BJ (cell line): ENCODE results near the gene ALG10B. TPM values are rescaled to one million over a fixed set of nuclear protein-coding genes. Genes with fewer than 3 reads are reported as not detected.
"Not testable (repeated sequence)": the region's sequence is repeated elsewhere in the genome, so short reads cannot be mapped to it uniquely, and the experiment has no call there.

ENCODE experiments used
- CTCF ChIA-PET: fragments of 350-600 bp; formaldehyde crosslinking; extraction: SDS; loops from one replicate; lab custom pipeline; 2021; ENCODE audit warnings: antibody characterized with exemption, inconsistent platforms; lab: Yijun Ruan, JAX
- POLR2A ChIA-PET: fragments of 300-600 bp; sonication (Branson Sonifier 250); formaldehyde crosslinking; extraction: SDS; loops from one replicate; lab custom pipeline; 2021; ENCODE audit warnings: antibody characterized with exemption; lab: Charles Lee
- DNase-seq: peaks from one replicate; pipeline ENCODE4 v3.0.0-alpha.2; 2011; ENCODE audit warnings: low read depth
- H3K27me3 ChIP-seq: 2 replicates; pipeline ENCODE4 v1.6.0; 2011; ENCODE audit warnings: low read length; ENCODE audit not compliant: control insufficient read depth, insufficient read depth
- H3K36me3 ChIP-seq: 2 replicates; pipeline ENCODE4 v1.5.1; 2011; ENCODE audit warnings: low read length; ENCODE audit not compliant: control insufficient read depth, insufficient read depth
- H3K4me3 ChIP-seq: 2 replicates; pipeline ENCODE4 v1.5.1; 2011; ENCODE audit warnings: low read depth, mild to moderate bottlenecking, control low read depth, low read length
- CTCF ChIP-seq: IDR thresholded peaks from 2 replicates; pipeline ENCODE4 v1.5.1; 2011; ENCODE audit warnings: low read depth, mild to moderate bottlenecking, control low read depth, inconsistent platforms, low read length, moderate library complexity; ENCODE audit not compliant: insufficient read depth
- polyA plus RNA-seq: library from polyadenylated mRNA; depleted of rRNA; stranded (reverse); fragments of >200 nt; gene quantifications from 2 replicates; pipeline ENCODE4 v1.2.3, GENCODE V29; 2011

The ALG10B gene
- polyA plus RNA-seq, 1 experiment = 7.2 TPM

GRCh38 chr12:38350342-38351174 is 34.0 kb downstream of the ALG10B start:
- CTCF ChIA-PET = no interaction called here
- no peak overlapping the region for H3K4me3 ChIP-seq
- no peak for TF ChIP-seq CTCF
- POLR2A ChIA-PET = no interaction called here
- no peaks in the 10 kb centered on the region for H3K36me3 ChIP-seq
- H3K27me3 ChIP-seq = no peaks in the 10 kb centered on the region
- DNase-seq = no peak

GRCh38 chr12:38351175-38351508 is 34.6 kb downstream of the ALG10B start:
- CTCF ChIA-PET, H3K4me3 ChIP-seq, DNase-seq: not testable (repeated sequence)

GRCh38 chr12:38367506-38367905 is 50.9 kb downstream of the ALG10B start:
- no peak for DNase-seq
- Histone ChIP-seq H3K27me3 (no peaks in the 10 kb centered on the region), H3K4me3 (no peak overlapping the region), H3K36me3 (no peaks in the 10 kb centered on the region)
- TF ChIP-seq CTCF = no peak
- CTCF ChIA-PET = no interaction called here
- POLR2A ChIA-PET = no interaction called here

More at GRCh38 chr12:38351175-38351508, 34.6 kb downstream of the ALG10B start:
- H3K27me3 ChIP-seq, H3K36me3 ChIP-seq, POLR2A ChIA-PET: not testable (repeated sequence)

GRCh38 chr12:38370311-38370710 is 53.7 kb downstream of the ALG10B start:
- POLR2A ChIA-PET = no interaction called here

GRCh38 chr12:38373784-38374183 is 57.2 kb downstream of the ALG10B start:
- no peak for TF ChIP-seq CTCF

More at GRCh38 chr12:38370311-38370710, 53.7 kb downstream of the ALG10B start:
- H3K36me3 ChIP-seq = no peaks in the 10 kb centered on the region
- H3K4me3 ChIP-seq = no peak overlapping the region
- DNase-seq = no peak
- no peak for TF ChIP-seq CTCF
- CTCF ChIA-PET = no interaction called here
- no peaks in the 10 kb centered on the region for H3K27me3 ChIP-seq

GRCh38 chr12:38374751-38375150 is 58.2 kb downstream of the ALG10B start:
- CTCF ChIA-PET = no interaction called here
- no peaks in the 10 kb centered on the region for H3K27me3 ChIP-seq
- H3K4me3 ChIP-seq = no peak overlapping the region
- DNase-seq = no peak
- no peak for TF ChIP-seq CTCF
- POLR2A ChIA-PET = no interaction called here
- H3K36me3 ChIP-seq = no peaks in the 10 kb centered on the region

More at GRCh38 chr12:38373784-38374183, 57.2 kb downstream of the ALG10B start:
- Histone ChIP-seq H3K27me3 (no peaks in the 10 kb centered on the region), H3K36me3 (no peaks in the 10 kb centered on the region), H3K4me3 (no peak overlapping the region)
- ChIA-PET CTCF (no interaction called here), POLR2A (no interaction called here)
- no peak for DNase-seq
